ENCODE data around the gene RELT.

RELT gene

GRCh38 chr11:73356979-73357860 is 19.0 kb upstream of the RELT start:
- TF ChIP-seq, protein P1, sequence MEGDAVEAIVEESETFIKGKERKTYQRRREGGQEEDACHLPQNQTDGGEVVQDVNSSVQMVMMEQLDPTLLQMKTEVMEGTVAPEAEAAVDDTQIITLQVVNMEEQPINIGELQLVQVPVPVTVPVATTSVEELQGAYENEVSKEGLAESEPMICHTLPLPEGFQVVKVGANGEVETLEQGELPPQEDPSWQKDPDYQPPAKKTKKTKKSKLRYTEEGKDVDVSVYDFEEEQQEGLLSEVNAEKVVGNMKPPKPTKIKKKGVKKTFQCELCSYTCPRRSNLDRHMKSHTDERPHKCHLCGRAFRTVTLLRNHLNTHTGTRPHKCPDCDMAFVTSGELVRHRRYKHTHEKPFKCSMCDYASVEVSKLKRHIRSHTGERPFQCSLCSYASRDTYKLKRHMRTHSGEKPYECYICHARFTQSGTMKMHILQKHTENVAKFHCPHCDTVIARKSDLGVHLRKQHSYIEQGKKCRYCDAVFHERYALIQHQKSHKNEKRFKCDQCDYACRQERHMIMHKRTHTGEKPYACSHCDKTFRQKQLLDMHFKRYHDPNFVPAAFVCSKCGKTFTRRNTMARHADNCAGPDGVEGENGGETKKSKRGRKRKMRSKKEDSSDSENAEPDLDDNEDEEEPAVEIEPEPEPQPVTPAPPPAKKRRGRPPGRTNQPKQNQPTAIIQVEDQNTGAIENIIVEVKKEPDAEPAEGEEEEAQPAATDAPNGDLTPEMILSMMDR (conservative IDR thresholded peaks at IDR 0.05; ENCODE audit: low read depth): no peak
- DNase-seq (ENCODE audit: low spot score): no peak
- ChIA-PET CTCF (no interaction called here), POLR2A (ENCODE audit: low non-redundant PET) (no interaction called here)
- peak overlapping the region; percentile 12; the same call in 1 of the 2 replicates for H3K27ac ChIP-seq

DNA sequence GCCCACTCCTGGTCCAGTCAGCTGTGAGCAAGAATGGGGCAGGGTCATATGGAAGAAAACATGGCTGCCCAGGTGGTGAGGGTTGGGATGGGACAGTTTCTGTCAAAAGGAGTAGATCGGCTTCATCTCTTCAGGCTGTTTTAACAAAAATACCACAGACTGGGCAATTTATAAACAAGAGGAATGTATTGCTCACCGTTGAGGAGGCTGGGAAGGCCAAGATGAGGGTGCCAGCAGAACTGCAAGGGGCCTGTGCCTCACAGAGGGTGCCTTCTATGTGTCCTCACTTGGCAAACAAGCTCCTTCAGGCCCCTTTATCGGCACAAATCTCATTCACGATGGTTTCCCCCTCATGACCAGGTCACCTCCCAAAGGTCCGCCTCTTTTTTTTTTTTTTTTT is 18.1 kb upstream of the RELT start:
- no peak overlapping the region; the same call in 1 of the 2 replicates for H3K27ac ChIP-seq
- POLR2A ChIA-PET (ENCODE audit: low non-redundant PET): no interaction called here
- DNase-seq (ENCODE audit: low spot score): no peak
- TF ChIP-seq, protein P1 (conservative IDR thresholded peaks at IDR 0.05; ENCODE audit: low read depth): no peak
- CTCF ChIA-PET: interaction anchor here (0.7 kb wide), 1 partner anchor 64 kb away, joined by 3 read pairs; no protein-coding TSS in a partner anchor

- POLR2A ChIA-PET (ENCODE audit: low non-redundant PET): no interaction called here
- no peak for DNase-seq (ENCODE audit: low spot score)
- CTCF ChIA-PET: interaction anchor here (0.7 to 2.5 kb wide), 3 partner anchors 9 to 90 kb away, joined by 3 to 15 read pairs (median 3); no protein-coding TSS in a partner anchor
- TF ChIP-seq, protein P1 (conservative IDR thresholded peaks at IDR 0.05; ENCODE audit: low read depth): no peak
- H3K27ac ChIP-seq: peak overlapping the region; percentile 9; the same call in 1 of the 2 replicates
These were observed 16.9 kb upstream of the RELT start for GRCh38 chr11:73359341-73359740.

DNA sequence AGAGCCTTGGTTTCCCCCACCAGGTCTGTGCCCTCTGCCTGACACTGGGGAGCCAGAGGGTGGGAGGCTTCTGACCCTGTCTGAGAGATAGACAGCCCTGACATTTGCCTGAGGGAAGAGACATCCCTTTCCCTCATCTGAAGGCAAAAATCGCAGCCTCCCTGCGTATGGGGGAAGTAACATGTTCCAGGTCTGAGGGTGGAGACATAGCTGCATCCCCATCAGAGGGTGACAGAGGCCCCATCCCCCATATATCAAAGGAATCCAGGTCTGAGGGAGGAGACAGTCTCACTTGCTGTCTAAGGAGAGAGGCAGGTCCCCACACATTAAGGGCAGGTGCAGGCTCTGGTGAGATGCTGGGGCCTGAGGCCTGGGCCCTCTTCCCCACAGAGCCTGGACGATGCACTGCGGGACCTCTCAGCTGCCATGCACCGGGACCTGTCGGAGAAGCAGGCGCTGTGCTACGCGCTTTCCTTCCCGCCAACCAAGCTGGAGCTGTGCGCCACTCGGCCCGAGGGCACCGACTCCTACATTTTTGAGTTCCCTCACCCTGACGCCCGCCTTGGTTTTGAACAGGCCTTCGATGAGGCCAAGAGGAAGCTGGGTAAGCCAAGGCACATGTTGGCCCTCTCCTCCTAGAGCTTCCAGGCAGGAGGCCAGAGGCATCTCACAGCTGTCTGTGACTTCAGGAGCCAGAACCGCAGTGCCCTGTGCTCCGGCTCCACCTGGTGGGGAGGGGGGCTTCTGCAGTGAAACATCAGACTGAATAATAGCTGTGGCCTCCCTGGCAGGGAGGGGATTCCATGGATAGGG is 16.1 kb upstream of the RELT start:
- POLR2A ChIA-PET (ENCODE audit: low non-redundant PET): no interaction called here
- CTCF ChIA-PET: interaction anchor here (0.7 to 2.5 kb wide), 9 partner anchors 10 to 91 kb away, joined by 3 to 15 read pairs (median 3); no protein-coding TSS in a partner anchor
- no peak overlapping the region for H3K27ac ChIP-seq

GRCh38 chr11:73360743-73361369 is 15.3 kb upstream of the RELT start:
- H3K27ac ChIP-seq: no peak overlapping the region
- ChIA-PET POLR2A (ENCODE audit: low non-redundant PET) (no interaction called here), CTCF (interaction anchor here (0.6 to 2.5 kb wide), 10 partner anchors 9 to 1215 kb away, joined by 3 to 15 read pairs (median 3); no protein-coding TSS in a partner anchor)
- DNase-seq (ENCODE audit: low spot score): no peak
- TF ChIP-seq, protein P1 (conservative IDR thresholded peaks at IDR 0.05; ENCODE audit: low read depth): no peak

More for the DNA sequence above, 16.1 kb upstream of the RELT start:
- TF ChIP-seq, protein P1 (conservative IDR thresholded peaks at IDR 0.05; ENCODE audit: low read depth): no peak; the same call in 1 of the 2 replicates
- peak; percentile 30 for DNase-seq (ENCODE audit: low spot score)
